ENCODE results near the gene PYCR2. TPM values are rescaled to one million over a fixed set of nuclear protein-coding genes. Genes with fewer than 3 reads are reported as not detected.

The PYCR2 gene
- total RNA-seq, 3 donors from 2014 or later: 156 to 161 (median 158) TPM

GRCh38 chr1:225885336-225885735 is 38.7 kb downstream of the PYCR2 start:
- H3K27me3 Mint-ChIP-seq (ENCODE audit: low read depth): no peaks in the 10 kb centered on the region
- H3K36me3 Mint-ChIP-seq (ENCODE audit: insufficient read depth): no peaks in the 10 kb centered on the region
- H3K4me3 Mint-ChIP-seq: no peak overlapping the region
- ATAC-seq (no peak), DNase-seq (no peak)
- H3K9me3 Mint-ChIP-seq: no peaks in the 10 kb centered on the region
- peaks cover 24% of the 10 kb centered on the region for H3K4me1 Mint-ChIP-seq (ENCODE audit: low read depth)

GRCh38 chr1:225883616-225884265 is 40.3 kb downstream of the PYCR2 start:
- Mint-ChIP-seq H3K4me1 (ENCODE audit: low read depth) (peaks cover 36% of the 10 kb centered on the region), H3K4me3 (peak overlapping the region; percentile 88), H3K36me3 (ENCODE audit: insufficient read depth) (peaks cover 2% of the 10 kb centered on the region), H3K27me3 (ENCODE audit: low read depth) (no peaks in the 10 kb centered on the region), H3K9me3 (no peaks in the 10 kb centered on the region)
- no peak for DNase-seq
- ATAC-seq: no peak

DNA sequence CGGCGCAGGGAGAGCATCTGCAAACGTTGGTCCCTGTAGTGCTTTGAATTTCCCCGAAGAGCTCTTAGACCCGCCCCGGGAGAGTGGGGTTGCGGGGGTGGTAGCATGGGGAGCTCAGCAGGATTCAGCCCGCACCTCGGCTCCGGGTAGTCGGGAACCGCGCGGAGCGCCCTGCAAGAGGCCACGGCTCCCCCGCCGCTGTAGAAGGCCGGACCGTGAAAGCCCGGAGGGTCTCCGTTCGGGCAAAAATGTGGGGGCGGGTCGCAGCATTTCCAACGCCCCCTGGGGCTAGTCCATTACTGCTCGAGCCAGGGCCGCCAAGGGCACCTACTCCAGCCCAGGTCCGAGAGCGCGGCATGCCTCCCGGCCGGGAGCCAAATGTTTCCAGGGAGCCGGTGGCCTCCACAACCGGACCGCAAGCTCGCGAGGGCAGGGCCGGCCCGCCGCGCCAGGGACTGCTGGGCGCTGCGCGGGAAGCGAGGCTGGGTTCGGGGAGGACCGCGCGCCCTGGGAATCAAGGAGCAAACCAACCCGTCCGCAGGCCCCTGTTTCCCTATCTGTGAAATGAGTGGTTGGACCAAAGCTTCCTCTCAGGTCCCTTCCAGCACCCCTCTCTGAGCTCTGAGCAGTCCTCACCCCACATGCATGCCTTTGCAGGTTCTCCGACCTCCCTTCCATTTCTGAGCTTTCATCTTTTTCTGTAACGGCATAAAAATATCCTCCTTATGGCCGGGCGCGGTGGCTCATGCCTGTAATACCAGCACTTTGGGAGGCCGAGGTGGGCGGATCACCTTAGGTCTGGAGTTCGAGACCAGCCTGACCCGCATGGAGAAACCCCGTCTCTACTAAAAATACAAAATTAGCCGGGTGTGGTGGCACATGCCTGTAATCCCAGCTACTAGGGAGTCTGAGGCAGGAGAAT is 41.1 kb downstream of the PYCR2 start:
- Mint-ChIP-seq H3K9me3 (no peaks in the 10 kb centered on the region), H3K27me3 (ENCODE audit: low read depth) (no peaks in the 10 kb centered on the region), H3K36me3 (ENCODE audit: insufficient read depth) (peaks cover 2% of the 10 kb centered on the region), H3K4me3 (peak overlapping the region; percentile 88), H3K4me1 (ENCODE audit: low read depth) (peaks cover 44% of the 10 kb centered on the region)
- DNase-seq (peak; percentile 37), ATAC-seq (peak; percentile 45 to 48)

GRCh38 chr1:225881959-225882693 is 41.9 kb downstream of the PYCR2 start, which contains the start of gene TMEM63A:
TMEM63A (minus strand) TSS chr1:225882380; CDS start chr1:225877580, 4,800 bp downstream.
- DNase-seq: peak; percentile 87
- Mint-ChIP-seq H3K27me3 (ENCODE audit: low read depth) (no peaks in the 10 kb centered on the region), H3K9me3 (no peaks in the 10 kb centered on the region), H3K4me1 (ENCODE audit: low read depth) (peaks cover 52% of the 10 kb centered on the region), H3K4me3 (peak within 1 kb of the TSS; percentile 88), H3K36me3 (ENCODE audit: insufficient read depth) (peaks cover 2% of the 10 kb centered on the region)
- peak; percentile 69 to 76 for ATAC-seq

GRCh38 chr1:225881081-225881958 is 42.7 kb downstream of the PYCR2 start:
- Mint-ChIP-seq H3K9me3 (no peaks in the 10 kb centered on the region), H3K36me3 (ENCODE audit: insufficient read depth) (peaks cover 2% of the 10 kb centered on the region), H3K27me3 (ENCODE audit: low read depth) (no peaks in the 10 kb centered on the region), H3K4me3 (peak overlapping the region; percentile 88), H3K4me1 (ENCODE audit: low read depth) (peaks cover 58% of the 10 kb centered on the region)
- ATAC-seq (peak; percentile 26 to 62), DNase-seq (peak; percentile 38)

- Mint-ChIP-seq H3K27me3 (ENCODE audit: low read depth) (no peaks in the 10 kb centered on the region), H3K4me3 (peak overlapping the region; percentile 88), H3K9me3 (no peaks in the 10 kb centered on the region), H3K4me1 (ENCODE audit: low read depth) (peaks cover 62% of the 10 kb centered on the region), H3K36me3 (ENCODE audit: insufficient read depth) (peaks cover 2% of the 10 kb centered on the region)
- ATAC-seq (no peak), DNase-seq (no peak)
These were observed 43.4 kb downstream of the PYCR2 start for GRCh38 chr1:225880636-225881035.

DNA sequence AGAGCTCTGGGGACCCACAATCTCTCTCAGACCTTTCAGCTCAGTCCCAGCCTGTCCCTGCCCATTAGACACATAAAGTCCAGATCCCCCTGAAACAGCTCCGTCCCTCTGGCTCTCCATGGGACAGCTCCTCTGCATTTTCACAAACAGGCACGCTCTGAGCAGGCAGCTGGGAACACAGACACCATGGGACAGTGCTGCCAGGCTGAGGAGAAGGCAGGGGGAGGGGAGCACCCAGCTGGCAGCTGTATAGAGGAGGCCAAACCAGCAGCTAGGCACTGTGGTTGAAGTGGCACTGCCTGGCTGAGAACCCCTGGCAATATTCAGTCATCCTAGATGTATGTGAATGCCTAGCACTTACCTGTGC is 43.8 kb downstream of the PYCR2 start:
- H3K4me3 Mint-ChIP-seq: peak overlapping the region; percentile 88
- H3K36me3 Mint-ChIP-seq (ENCODE audit: insufficient read depth): peaks cover 2% of the 10 kb centered on the region
- H3K4me1 Mint-ChIP-seq (ENCODE audit: low read depth): peaks cover 66% of the 10 kb centered on the region
- DNase-seq: no peak
- no peak for ATAC-seq
- no peaks in the 10 kb centered on the region for H3K9me3 Mint-ChIP-seq
- no peaks in the 10 kb centered on the region for H3K27me3 Mint-ChIP-seq (ENCODE audit: low read depth)

DNA sequence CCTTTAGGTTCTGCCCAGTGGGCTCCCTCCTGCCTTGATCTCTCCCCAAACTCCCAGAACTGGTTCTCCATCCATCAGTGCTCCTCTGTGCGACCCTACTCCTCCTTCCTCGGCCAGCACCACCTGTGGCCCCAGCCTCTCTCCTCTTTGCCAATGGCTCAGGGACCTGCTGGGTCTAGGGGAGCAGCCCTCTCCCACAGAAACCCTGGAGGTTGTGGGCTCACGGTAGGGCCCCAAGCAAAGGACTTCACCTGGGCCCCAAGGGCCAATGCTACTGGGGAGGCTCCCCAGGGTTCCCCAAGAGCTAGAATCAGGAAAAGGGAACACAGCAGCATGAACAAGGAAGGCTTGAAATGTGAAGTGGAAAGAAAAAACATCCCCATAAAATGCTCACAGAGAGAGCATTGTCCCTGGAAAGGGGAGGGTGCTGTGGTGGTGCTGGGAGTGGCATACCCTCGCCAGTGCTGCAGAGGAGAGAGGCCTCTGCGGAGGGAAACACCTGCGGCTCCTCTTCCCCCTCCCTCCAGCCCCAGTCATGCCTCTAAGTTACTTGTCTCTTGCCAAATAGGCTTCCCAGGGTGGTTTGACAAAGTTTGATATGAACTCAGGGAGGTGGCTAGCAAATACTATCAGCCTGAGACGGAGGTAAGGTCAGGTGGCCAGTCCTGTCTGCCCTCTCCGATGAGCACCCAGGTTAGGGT is 44.4 kb downstream of the PYCR2 start:
- DNase-seq (no peak), ATAC-seq (no peak)
- no peaks in the 10 kb centered on the region for H3K27me3 Mint-ChIP-seq (ENCODE audit: low read depth)
- peak overlapping the region; percentile 88 for H3K4me3 Mint-ChIP-seq
- peaks cover 2% of the 10 kb centered on the region for H3K36me3 Mint-ChIP-seq (ENCODE audit: insufficient read depth)
- H3K4me1 Mint-ChIP-seq (ENCODE audit: low read depth): peaks cover 71% of the 10 kb centered on the region
- H3K9me3 Mint-ChIP-seq: no peaks in the 10 kb centered on the region

DNA sequence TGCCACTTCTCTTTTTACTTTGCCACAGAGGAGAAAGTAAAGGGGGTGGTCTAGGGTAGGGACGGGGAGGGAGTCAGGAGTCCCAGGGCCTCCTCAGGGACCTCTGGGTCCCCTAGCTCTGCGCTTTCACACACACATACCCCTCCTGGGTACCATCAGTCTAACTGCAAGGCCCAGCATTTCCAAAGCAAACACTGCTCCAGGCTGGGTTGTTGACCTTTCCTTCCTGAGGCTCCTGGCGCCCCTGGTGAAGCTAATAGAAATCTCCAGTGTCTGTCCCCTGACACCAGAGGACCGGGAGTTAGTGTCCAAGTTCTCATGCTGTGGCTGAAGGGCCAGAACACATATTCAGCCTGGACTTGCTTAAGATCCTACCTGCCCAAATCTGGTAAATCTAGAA is 45.8 kb downstream of the PYCR2 start:
- Mint-ChIP-seq H3K27me3 (ENCODE audit: low read depth) (no peaks in the 10 kb centered on the region), H3K4me1 (ENCODE audit: low read depth) (peaks cover 70% of the 10 kb centered on the region), H3K9me3 (no peaks in the 10 kb centered on the region), H3K36me3 (ENCODE audit: insufficient read depth) (peaks cover 5% of the 10 kb centered on the region), H3K4me3 (no peak overlapping the region)
- ATAC-seq (no peak), DNase-seq (no peak)

- Mint-ChIP-seq H3K4me1 (ENCODE audit: low read depth) (peaks cover 72% of the 10 kb centered on the region), H3K9me3 (no peaks in the 10 kb centered on the region), H3K27me3 (ENCODE audit: low read depth) (no peaks in the 10 kb centered on the region), H3K4me3 (no peak overlapping the region), H3K36me3 (ENCODE audit: insufficient read depth) (peaks cover 10% of the 10 kb centered on the region)
- DNase-seq (no peak), ATAC-seq (no peak)
These were observed 46.5 kb downstream of the PYCR2 start for GRCh38 chr1:225877580-225877979.

GRCh38 chr1:225876900-225877510 is 47.0 kb downstream of the PYCR2 start:
- DNase-seq (no peak), ATAC-seq (no peak)
- Mint-ChIP-seq H3K4me1 (ENCODE audit: low read depth) (peaks cover 73% of the 10 kb centered on the region), H3K9me3 (no peaks in the 10 kb centered on the region), H3K36me3 (ENCODE audit: insufficient read depth) (peaks cover 11% of the 10 kb centered on the region), H3K4me3 (no peak overlapping the region), H3K27me3 (ENCODE audit: low read depth) (no peaks in the 10 kb centered on the region)

- Mint-ChIP-seq H3K4me1 (ENCODE audit: low read depth) (peaks cover 73% of the 10 kb centered on the region), H3K4me3 (no peak overlapping the region), H3K27me3 (ENCODE audit: low read depth) (no peaks in the 10 kb centered on the region), H3K9me3 (no peaks in the 10 kb centered on the region), H3K36me3 (ENCODE audit: insufficient read depth) (peaks cover 27% of the 10 kb centered on the region)
- ATAC-seq (no peak), DNase-seq (no peak)
These were observed 48.8 kb downstream of the PYCR2 start for GRCh38 chr1:225875044-225875815.

All from activated T-cell treated with anti-CD3 and anti-CD28 coated beads, Interleukin-2, amount 50 U/mL, for 4 hours (primary cell).